HEK293T (cell line): ENCODE results near the gene CCDC88C.

Source experiments
- ELF4 ChIP-seq: fragments of 450-650 bp; IDR thresholded peaks from 2 replicates; pipeline ENCODE4 v1.6.1; 2017; ENCODE audit warnings: antibody characterized with exemption
- L3MBTL2 ChIP-seq: fragments of 450-650 bp; conservative IDR thresholded peaks from 2 replicates; pipeline ENCODE4 v1.6.1; 2016; ENCODE audit warnings: mild to moderate bottlenecking
- LEF1 ChIP-seq: fragments of 450-650 bp; IDR thresholded peaks from 2 replicates; pipeline ENCODE4 v1.6.1; 2017; ENCODE audit warnings: mild to moderate bottlenecking, borderline replicate concordance
- SP1 ChIP-seq: fragments of 450-650 bp; IDR thresholded peaks from 2 replicates; pipeline ENCODE4 v1.6.1; 2017
- TF ChIP-seq, protein P1 (sequence below): fragments of 450-650 bp; IDR thresholded peaks from 2 replicates; pipeline ENCODE4 v1.6.1; 2016

DNA sequence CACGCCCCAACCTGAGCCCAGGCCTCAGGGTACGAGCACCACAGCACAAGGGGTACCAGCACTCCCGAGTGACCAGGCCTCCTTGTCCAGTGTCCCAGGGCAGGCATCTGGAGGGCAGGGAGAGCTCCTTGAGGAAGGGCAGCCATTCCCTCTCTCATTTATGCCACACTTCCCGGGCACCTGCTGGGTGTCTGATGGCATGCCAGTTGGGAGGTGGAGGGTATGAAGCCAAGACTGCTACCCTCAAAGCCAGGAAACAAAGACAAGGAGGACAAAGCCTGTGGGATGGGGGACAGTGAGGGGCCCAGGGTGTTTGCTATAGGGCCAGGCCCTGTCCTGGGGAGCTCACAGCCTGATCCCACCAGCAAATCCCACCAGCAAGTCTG, 45.6 kb downstream of the CCDC88C start:
- TF ChIP-seq L3MBTL2 (no peak), ELF4 (no peak), LEF1 (no peak), SP1 (no peak)
- TF ChIP-seq, protein P1, sequence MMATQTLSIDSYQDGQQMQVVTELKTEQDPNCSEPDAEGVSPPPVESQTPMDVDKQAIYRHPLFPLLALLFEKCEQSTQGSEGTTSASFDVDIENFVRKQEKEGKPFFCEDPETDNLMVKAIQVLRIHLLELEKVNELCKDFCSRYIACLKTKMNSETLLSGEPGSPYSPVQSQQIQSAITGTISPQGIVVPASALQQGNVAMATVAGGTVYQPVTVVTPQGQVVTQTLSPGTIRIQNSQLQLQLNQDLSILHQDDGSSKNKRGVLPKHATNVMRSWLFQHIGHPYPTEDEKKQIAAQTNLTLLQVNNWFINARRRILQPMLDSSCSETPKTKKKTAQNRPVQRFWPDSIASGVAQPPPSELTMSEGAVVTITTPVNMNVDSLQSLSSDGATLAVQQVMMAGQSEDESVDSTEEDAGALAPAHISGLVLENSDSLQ, result no peak
